ENCODE results near the gene MUC16. TPM values are rescaled to one million over a fixed set of nuclear protein-coding genes. Genes with fewer than 3 reads are reported as not detected.

MUC16 gene
- total RNA-seq, 1 experiment from 2014 or later = 0.17 TPM

DNA sequence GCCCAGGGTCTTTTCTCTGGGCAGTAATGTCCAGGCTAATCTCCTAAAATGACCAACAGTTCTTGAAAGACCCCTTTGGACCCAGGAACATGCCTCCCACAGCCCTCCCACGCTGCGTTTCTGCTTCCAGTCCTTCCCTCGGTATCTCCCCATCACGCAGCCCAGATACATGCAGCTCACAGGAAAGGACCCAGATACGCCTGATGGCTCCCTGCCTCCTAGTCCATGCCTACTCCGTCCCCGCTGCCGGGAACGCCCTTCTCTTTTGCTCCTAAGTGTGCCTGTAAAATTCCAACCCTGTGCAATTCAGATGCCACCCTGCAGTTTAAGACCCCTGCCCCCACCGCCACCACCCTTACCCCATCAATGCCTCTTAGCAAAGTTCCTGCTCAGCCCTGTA is 778 bp downstream of the MUC16 start:
- H3K4me1 Mint-ChIP-seq (ENCODE audit: low read depth, unreplicated experiment) = no peaks in the 10 kb centered on the region
- no peak overlapping the region for H3K4me3 Mint-ChIP-seq (ENCODE audit: low read depth, unreplicated experiment)
- no peaks in the 10 kb centered on the region for H3K27me3 Mint-ChIP-seq (ENCODE audit: unreplicated experiment)
- no TSS peak for BruUV-seq (replicated peaks)
- no peak for DNase-seq
- no peaks in the 10 kb centered on the region for H3K36me3 Mint-ChIP-seq (ENCODE audit: insufficient read depth, unreplicated experiment)
- CTCF ChIA-PET = interaction anchor here (1.2 kb wide), 1 partner anchor 29 kb away, joined by 3 read pairs; no protein-coding TSS in a partner anchor
- H3K27ac Mint-ChIP-seq (ENCODE audit: unreplicated experiment) = no peak overlapping the region
- H3K9me3 Mint-ChIP-seq (ENCODE audit: low read depth, unreplicated experiment) = no peaks in the 10 kb centered on the region
- intact Hi-C loops (cut with micrococcal nuclease; ENCODE audit: unreplicated experiment) = no loop called here
- TF ChIP-seq, protein P1, sequence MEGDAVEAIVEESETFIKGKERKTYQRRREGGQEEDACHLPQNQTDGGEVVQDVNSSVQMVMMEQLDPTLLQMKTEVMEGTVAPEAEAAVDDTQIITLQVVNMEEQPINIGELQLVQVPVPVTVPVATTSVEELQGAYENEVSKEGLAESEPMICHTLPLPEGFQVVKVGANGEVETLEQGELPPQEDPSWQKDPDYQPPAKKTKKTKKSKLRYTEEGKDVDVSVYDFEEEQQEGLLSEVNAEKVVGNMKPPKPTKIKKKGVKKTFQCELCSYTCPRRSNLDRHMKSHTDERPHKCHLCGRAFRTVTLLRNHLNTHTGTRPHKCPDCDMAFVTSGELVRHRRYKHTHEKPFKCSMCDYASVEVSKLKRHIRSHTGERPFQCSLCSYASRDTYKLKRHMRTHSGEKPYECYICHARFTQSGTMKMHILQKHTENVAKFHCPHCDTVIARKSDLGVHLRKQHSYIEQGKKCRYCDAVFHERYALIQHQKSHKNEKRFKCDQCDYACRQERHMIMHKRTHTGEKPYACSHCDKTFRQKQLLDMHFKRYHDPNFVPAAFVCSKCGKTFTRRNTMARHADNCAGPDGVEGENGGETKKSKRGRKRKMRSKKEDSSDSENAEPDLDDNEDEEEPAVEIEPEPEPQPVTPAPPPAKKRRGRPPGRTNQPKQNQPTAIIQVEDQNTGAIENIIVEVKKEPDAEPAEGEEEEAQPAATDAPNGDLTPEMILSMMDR (IDR thresholded peaks at IDR 0.05; ENCODE audit: unreplicated experiment) = no peak

DNA sequence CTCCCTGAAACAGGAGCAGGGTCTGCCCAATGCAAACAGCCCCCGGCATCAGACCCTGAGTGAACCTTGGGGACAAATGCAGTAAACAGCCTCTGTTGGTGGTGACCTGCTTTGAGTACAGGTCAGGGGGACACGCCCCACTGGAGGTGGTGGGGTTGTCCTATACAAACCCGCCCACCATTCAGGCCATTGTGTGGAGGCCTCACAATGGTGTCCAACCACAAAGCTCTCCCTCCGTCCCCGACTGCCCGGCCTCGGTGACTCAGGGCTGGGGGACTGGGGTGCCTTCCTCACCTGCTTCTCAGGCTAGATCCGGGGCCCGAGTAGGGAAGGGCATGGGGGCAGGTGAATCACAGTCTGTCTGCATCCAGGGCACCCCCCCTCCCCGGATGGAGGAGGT is 1.5 kb downstream of the MUC16 start:
- no TSS peak for BruUV-seq (replicated peaks)
- no peaks in the 10 kb centered on the region for H3K4me1 Mint-ChIP-seq (ENCODE audit: low read depth, unreplicated experiment)
- DNase-seq = no peak
- no peaks in the 10 kb centered on the region for H3K27me3 Mint-ChIP-seq (ENCODE audit: unreplicated experiment)
- CTCF ChIA-PET = no interaction called here
- no peak overlapping the region for H3K4me3 Mint-ChIP-seq (ENCODE audit: low read depth, unreplicated experiment)
- intact Hi-C loops (cut with micrococcal nuclease; ENCODE audit: unreplicated experiment) = no loop called here
- no peak overlapping the region for H3K27ac Mint-ChIP-seq (ENCODE audit: unreplicated experiment)
- TF ChIP-seq, protein P1 (IDR thresholded peaks at IDR 0.05; ENCODE audit: unreplicated experiment) = no peak
- no peaks in the 10 kb centered on the region for H3K36me3 Mint-ChIP-seq (ENCODE audit: insufficient read depth, unreplicated experiment)
- H3K9me3 Mint-ChIP-seq (ENCODE audit: low read depth, unreplicated experiment) = no peaks in the 10 kb centered on the region

DNA sequence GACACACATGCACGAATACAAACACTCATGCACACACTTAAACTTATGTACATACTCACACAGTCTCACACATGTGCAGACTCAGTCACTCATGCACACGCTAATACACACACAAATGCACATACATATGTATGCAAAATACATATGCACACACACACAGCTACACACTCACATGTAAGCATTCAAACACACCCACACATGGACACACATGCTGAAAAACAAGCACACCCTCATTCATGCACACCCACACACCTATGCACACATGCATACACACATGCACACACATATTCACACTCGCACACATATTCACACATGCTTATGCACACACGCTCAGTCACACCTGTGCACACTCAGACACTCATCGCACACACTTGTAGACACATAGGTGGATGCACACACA is 9.3 kb downstream of the MUC16 start:
- H3K27ac Mint-ChIP-seq (ENCODE audit: unreplicated experiment) = no peak overlapping the region
- TF ChIP-seq, protein P1 (IDR thresholded peaks at IDR 0.05; ENCODE audit: unreplicated experiment) = no peak
- peaks cover 4% of the 10 kb centered on the region for H3K9me3 Mint-ChIP-seq (ENCODE audit: low read depth, unreplicated experiment)
- H3K4me1 Mint-ChIP-seq (ENCODE audit: low read depth, unreplicated experiment) = no peaks in the 10 kb centered on the region
- CTCF ChIA-PET = no interaction called here
- no peak for DNase-seq
- peaks cover 15% of the 10 kb centered on the region for H3K27me3 Mint-ChIP-seq (ENCODE audit: unreplicated experiment)
- no TSS peak for BruUV-seq (replicated peaks)
- no peaks in the 10 kb centered on the region for H3K36me3 Mint-ChIP-seq (ENCODE audit: insufficient read depth, unreplicated experiment)
- intact Hi-C loops (cut with micrococcal nuclease; ENCODE audit: unreplicated experiment) = no loop called here
- H3K4me3 Mint-ChIP-seq (ENCODE audit: low read depth, unreplicated experiment) = no peak overlapping the region

DNA sequence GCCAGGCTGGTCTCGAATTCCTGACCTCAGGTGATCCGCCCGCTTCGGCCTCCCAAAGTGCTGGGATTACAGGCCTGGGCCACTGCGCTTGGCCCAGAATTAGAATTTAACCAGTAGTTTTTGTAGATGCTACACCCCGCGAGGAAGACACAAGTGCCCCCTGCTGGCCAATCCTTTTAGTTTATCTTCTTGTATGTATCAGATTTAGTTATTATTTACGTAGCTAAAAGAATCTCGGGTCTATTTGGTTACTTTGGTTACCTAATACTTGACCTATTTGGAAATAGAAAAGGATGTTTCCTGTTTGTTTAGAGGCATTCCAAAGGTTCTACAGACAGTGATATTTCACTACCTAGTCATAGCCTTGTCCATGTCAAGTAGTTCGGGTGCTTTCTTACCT is 22.0 kb downstream of the MUC16 start:
- no peaks in the 10 kb centered on the region for H3K27me3 Mint-ChIP-seq (ENCODE audit: unreplicated experiment)
- no peak for DNase-seq
- intact Hi-C loops (cut with micrococcal nuclease; ENCODE audit: unreplicated experiment) = no loop called here
- CTCF ChIA-PET = no interaction called here
- no peak overlapping the region for H3K4me3 Mint-ChIP-seq (ENCODE audit: low read depth, unreplicated experiment)
- no peaks in the 10 kb centered on the region for H3K4me1 Mint-ChIP-seq (ENCODE audit: low read depth, unreplicated experiment)
- no peak overlapping the region for H3K27ac Mint-ChIP-seq (ENCODE audit: unreplicated experiment)
- TF ChIP-seq, protein P1 (IDR thresholded peaks at IDR 0.05; ENCODE audit: unreplicated experiment) = no peak
- no peaks in the 10 kb centered on the region for H3K36me3 Mint-ChIP-seq (ENCODE audit: insufficient read depth, unreplicated experiment)
- H3K9me3 Mint-ChIP-seq (ENCODE audit: low read depth, unreplicated experiment) = no peaks in the 10 kb centered on the region
- BruUV-seq (replicated peaks) = no TSS peak
